HUES6 (cell line): ENCODE measurements around the gene CDC27.
"Not testable (repeated sequence)": the region's sequence is repeated elsewhere in the genome, so short reads cannot be mapped to it uniquely, and the experiment has no call there.

Experiments used
- H3K27ac ChIP-seq: 2 replicates; pipeline ENCODE4 v1.7.0; 2013; ENCODE audit warnings: low read depth, mild to moderate bottlenecking, low read length, inconsistent platforms
- H3K27me3 ChIP-seq: 2 replicates; pipeline ENCODE4 v1.6.1; 2013; ENCODE audit warnings: low read length; ENCODE audit not compliant: control insufficient read depth, insufficient read depth
- H3K36me3 ChIP-seq: 2 replicates; pipeline ENCODE4 v1.6.1; 2013; ENCODE audit warnings: low read length; ENCODE audit not compliant: control insufficient read depth, insufficient read depth
- H3K4me1 ChIP-seq: 2 replicates; pipeline ENCODE4 v1.6.1; 2013; ENCODE audit warnings: low read length; ENCODE audit not compliant: control insufficient read depth, insufficient read depth
- H3K4me3 ChIP-seq: 2 replicates; pipeline ENCODE4 v1.5.1; 2013; ENCODE audit warnings: low read depth, low read length
- H3K9ac ChIP-seq: one replicate; pipeline ENCODE4 v1.6.1; 2013; ENCODE audit warnings: mild to moderate bottlenecking, low read length
- H3K9me3 ChIP-seq: 2 replicates; pipeline ENCODE4 v1.6.1; 2013; ENCODE audit warnings: low read depth, low read length; ENCODE audit not compliant: control insufficient read depth, insufficient read depth

CDC27 gene

GRCh38 chr17:47219621-47220475 is 30.8 kb upstream of the CDC27 start:
- Histone ChIP-seq H3K36me3 (no peaks in the 10 kb centered on the region), H3K27me3 (no peaks in the 10 kb centered on the region), H3K9ac (no peak overlapping the region), H3K4me3 (no peak overlapping the region), H3K4me1 (peaks cover 17% of the 10 kb centered on the region), H3K9me3 (peaks cover 12% of the 10 kb centered on the region), H3K27ac (no peak overlapping the region)

DNA sequence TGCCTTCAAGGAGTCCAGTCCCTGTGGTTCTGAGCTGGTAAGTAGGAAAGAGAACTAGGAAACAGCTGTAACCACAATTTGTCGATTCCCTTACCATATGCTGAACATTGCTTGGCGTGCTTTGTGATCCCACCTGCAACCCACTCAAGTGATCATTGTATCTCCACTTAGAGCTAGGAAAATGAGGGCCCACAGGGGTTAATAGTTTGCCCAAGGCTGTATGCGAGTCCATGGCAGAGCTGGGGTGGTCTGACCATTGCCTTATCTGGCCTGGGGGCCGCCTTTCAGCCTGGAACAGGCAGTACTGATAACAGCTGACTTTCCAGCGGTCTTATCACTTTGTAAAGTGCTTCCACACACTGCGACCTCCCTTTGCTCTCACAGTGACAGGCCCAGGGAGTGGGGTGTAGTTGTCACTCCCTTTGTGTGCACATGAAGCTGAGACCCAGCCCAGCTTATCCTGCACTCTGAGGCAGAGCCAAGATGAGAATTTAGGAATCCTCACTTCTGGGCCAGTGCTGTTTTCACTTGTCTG is 29.9 kb upstream of the CDC27 start:
- Histone ChIP-seq H3K4me3 (no peak overlapping the region), H3K9me3 (peaks cover 4% of the 10 kb centered on the region), H3K27me3 (no peaks in the 10 kb centered on the region), H3K27ac (no peak overlapping the region), H3K36me3 (no peaks in the 10 kb centered on the region), H3K4me1 (peaks cover 17% of the 10 kb centered on the region), H3K9ac (no peak overlapping the region)

GRCh38 chr17:47217279-47217678 is 28.2 kb upstream of the CDC27 start:
- peaks cover 17% of the 10 kb centered on the region for H3K4me1 ChIP-seq
- H3K36me3 ChIP-seq, H3K9ac ChIP-seq, H3K27ac ChIP-seq, H3K9me3 ChIP-seq, H3K4me3 ChIP-seq, H3K27me3 ChIP-seq: not testable (repeated sequence)

GRCh38 chr17:47216821-47217220 is 27.7 kb upstream of the CDC27 start:
- not testable (repeated sequence) for H3K9ac ChIP-seq, H3K36me3 ChIP-seq, H3K9me3 ChIP-seq, H3K4me3 ChIP-seq, H3K27me3 ChIP-seq, H3K27ac ChIP-seq
- peaks cover 17% of the 10 kb centered on the region for H3K4me1 ChIP-seq

GRCh38 chr17:47214931-47215330 is 25.8 kb upstream of the CDC27 start:
- H3K36me3 ChIP-seq, result no peaks in the 10 kb centered on the region
- H3K4me3 ChIP-seq, result no peak overlapping the region
- H3K9ac ChIP-seq, result no peak overlapping the region
- H3K4me1 ChIP-seq, result peaks cover 5% of the 10 kb centered on the region; the same call in 1 of the 2 replicates
- H3K27ac ChIP-seq, result no peak overlapping the region
- no peaks in the 10 kb centered on the region for H3K27me3 ChIP-seq
- no peaks in the 10 kb centered on the region for H3K9me3 ChIP-seq

- no peaks in the 10 kb centered on the region for H3K9me3 ChIP-seq
- H3K4me1 ChIP-seq, result peaks cover 5% of the 10 kb centered on the region; the same call in 1 of the 2 replicates
- H3K4me3 ChIP-seq, result no peak overlapping the region
- no peaks in the 10 kb centered on the region for H3K36me3 ChIP-seq
- H3K27ac ChIP-seq, result no peak overlapping the region
- no peaks in the 10 kb centered on the region for H3K27me3 ChIP-seq
- no peak overlapping the region for H3K9ac ChIP-seq
Measured at GRCh38 chr17:47213540-47213939, 24.4 kb upstream of the CDC27 start.

- no peak overlapping the region for H3K27ac ChIP-seq
- H3K9me3 ChIP-seq, result no peaks in the 10 kb centered on the region
- no peak overlapping the region for H3K9ac ChIP-seq
- H3K4me1 ChIP-seq, result peaks cover 5% of the 10 kb centered on the region; the same call in 1 of the 2 replicates
- H3K27me3 ChIP-seq, result no peaks in the 10 kb centered on the region
- H3K36me3 ChIP-seq, result no peaks in the 10 kb centered on the region
- no peak overlapping the region for H3K4me3 ChIP-seq
Measured at GRCh38 chr17:47212458-47212857, 23.4 kb upstream of the CDC27 start.

DNA sequence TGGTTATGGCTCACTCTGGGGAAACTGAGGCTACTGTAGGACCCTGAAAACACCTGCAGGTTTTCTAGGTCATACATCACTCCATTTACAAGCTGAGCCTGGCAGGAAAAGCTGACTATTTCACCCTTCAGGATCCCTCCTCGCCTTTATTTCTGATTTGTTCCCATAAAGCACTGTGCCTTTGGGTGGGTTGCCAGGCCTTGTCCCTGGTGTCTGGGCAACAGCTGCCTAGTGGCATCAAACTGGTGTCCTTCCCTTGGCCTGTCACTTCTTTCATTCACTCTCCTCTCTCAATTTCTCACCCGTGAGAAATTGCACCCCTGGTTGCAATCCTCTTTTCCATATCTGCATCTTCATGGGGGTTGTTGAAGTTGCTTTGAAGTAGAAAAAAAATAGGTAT is 21.7 kb upstream of the CDC27 start:
- Histone ChIP-seq H3K9ac (no peak overlapping the region), H3K27me3 (no peaks in the 10 kb centered on the region), H3K27ac (no peak overlapping the region), H3K36me3 (no peaks in the 10 kb centered on the region), H3K4me1 (peaks cover 7% of the 10 kb centered on the region), H3K4me3 (no peak overlapping the region), H3K9me3 (no peaks in the 10 kb centered on the region)

DNA sequence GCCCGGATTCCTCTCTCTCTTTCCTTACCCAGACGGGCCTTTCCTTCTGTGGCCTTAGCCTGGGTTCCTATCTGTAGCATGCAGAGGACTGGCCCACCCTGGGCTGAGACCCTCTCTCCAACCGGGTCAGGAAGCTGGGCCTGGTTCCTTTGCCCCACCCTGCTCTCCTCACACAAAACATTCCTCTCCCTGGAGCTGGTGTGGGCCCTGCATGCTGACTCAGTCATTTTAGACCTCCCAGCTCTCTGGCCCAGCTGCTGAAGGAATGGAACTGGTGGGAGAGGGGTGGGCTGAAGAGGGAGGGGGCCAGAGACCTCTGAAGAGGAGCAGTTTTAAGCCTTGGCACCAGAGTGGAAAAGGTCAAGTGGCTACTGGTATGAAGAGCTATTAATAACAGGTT is 21.0 kb upstream of the CDC27 start:
- H3K9ac ChIP-seq, result no peak overlapping the region
- peaks cover 14% of the 10 kb centered on the region for H3K4me1 ChIP-seq
- H3K27ac ChIP-seq, result no peak overlapping the region
- no peaks in the 10 kb centered on the region for H3K27me3 ChIP-seq
- no peaks in the 10 kb centered on the region for H3K36me3 ChIP-seq
- no peaks in the 10 kb centered on the region for H3K9me3 ChIP-seq
- peak overlapping the region; percentile 16; the same call in 1 of the 2 replicates for H3K4me3 ChIP-seq

DNA sequence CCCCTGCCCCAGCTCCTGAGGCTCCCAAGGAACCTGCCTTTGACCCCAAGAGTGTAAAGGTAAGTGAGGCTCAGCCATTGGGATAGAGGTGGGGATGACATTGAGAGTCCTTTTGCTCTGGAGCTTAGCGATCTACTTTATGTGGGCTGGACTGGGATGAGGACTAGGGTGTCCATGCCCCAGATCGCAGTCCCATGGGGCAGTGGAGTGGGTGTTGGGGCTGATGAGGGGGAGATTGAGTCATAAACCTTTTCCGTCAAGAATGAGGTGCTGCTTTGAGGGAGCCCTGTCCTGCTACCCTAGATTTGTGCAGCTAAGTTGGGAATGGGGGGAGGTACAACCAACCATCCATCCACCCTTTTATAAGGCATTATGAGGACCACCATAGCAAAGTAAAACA is 20.4 kb upstream of the CDC27 start:
- peak overlapping the region; percentile 16; the same call in 1 of the 2 replicates for H3K4me3 ChIP-seq

GRCh38 chr17:47208744-47209488 is 19.8 kb upstream of the CDC27 start, which contains the start of gene MYL4:
MYL4 (plus strand) TSS chr17:47209348; CDS start chr17:47209423, 75 bp downstream.
- Histone ChIP-seq H3K9me3 (no peaks in the 10 kb centered on the region), H3K4me1 (peaks cover 21% of the 10 kb centered on the region), H3K4me3 (peak within 1 kb of the TSS; percentile 16; the same call in 1 of the 2 replicates), H3K9ac (peak within 1 kb of the TSS; percentile 21), H3K27me3 (no peaks in the 10 kb centered on the region), H3K27ac (no peak within 1 kb of the TSS), H3K36me3 (no peaks in the 10 kb centered on the region)

More for the DNA sequence above, 20.4 kb upstream of the CDC27 start:
- Histone ChIP-seq H3K9ac (peak overlapping the region; percentile 21), H3K27me3 (no peaks in the 10 kb centered on the region), H3K4me1 (peaks cover 20% of the 10 kb centered on the region), H3K9me3 (no peaks in the 10 kb centered on the region), H3K36me3 (no peaks in the 10 kb centered on the region), H3K27ac (no peak overlapping the region)
